GM21723 (cell line): ENCODE results near the gene KSR2.

Experiments
- ATAC-seq: cut with Tn5 transposase; IDR thresholded peaks from one replicate; pipeline ENCODE4 v1.9.1; 2021; ENCODE audit warnings: mild to moderate bottlenecking, moderate library complexity; ENCODE audit not compliant: unreplicated experiment

KSR2 gene

DNA sequence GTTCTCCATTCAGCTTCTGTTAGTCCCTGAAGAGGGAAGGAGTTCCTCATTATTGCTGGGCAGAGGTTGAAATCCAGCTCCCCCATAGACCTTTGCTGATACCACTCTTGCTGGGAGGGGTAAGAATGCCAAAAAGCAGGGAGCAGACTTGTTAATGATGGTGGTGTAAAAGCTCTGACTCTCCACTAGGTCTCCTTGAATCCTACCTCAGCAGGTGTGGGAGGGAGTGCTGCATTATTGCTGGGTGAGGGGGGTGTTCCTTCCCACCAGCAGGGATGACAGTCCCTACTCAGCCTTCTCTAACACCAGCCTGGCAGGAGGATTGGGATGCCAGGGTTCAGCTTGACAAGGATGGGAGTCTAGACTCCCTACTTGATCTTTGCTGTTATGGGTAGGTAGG is 421.6 kb downstream of the KSR2 start:
- no peak for ATAC-seq

- no peak for ATAC-seq
These were observed 423.6 kb downstream of the KSR2 start for GRCh38 chr12:117545216-117545615.

- no peak for ATAC-seq
These were observed 428.8 kb downstream of the KSR2 start for GRCh38 chr12:117540011-117540410.

- no peak for ATAC-seq
These were observed 429.9 kb downstream of the KSR2 start for GRCh38 chr12:117538926-117539325.

DNA sequence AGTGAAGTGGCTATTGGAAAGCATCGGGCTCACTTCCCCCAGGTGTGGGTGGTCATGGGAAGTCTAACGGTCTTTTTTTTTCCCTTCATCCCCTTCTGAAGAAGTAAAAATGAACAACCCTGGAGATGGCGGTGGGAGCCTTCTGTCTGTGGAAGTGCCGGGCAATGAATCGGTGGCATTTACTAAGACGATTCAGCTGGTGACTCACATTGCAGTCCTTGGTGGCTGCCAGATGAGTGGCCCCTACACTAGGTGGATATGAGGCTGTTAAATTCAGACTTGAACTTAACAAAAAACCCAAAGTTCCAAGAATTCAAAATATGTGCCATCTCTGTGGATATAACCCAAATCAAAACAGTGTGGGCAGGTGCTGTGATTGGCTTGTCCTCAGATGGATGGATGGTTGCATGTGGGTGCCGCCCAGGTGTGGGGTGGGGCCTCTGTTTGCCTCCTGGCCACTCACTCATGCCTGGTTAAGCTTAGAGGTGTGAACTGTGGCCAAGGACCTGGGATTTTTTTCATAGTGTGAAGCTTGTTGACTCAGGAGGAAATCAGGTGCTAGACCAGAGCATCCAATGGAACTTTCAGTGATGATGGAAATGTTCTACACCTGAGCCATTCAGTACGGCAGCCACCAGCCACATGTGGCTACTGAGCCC is 430.6 kb downstream of the KSR2 start:
- ATAC-seq = no peak

GRCh38 chr12:117533687-117534086 is 435.1 kb downstream of the KSR2 start:
- no peak for ATAC-seq

DNA sequence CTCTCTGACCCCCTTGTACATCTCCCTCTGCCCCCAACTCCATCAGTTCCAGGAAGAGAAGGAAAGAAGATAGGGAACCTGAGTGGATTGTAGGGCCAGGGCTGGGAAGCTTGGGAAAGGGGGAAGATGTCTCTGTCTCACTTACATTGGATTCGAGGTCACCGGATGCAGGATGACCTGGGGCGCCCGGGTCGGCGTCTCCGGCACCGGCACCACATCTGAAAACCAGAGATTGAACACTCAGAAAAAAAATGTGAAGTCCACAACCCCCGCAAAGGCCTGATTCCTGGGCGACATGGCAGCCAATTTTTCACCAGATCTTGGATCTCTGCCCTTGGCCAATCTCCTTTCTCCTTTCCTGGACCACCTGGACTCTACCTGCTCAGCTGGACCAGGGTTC is 438.0 kb downstream of the KSR2 start:
- ATAC-seq = no peak

GRCh38 chr12:117528538-117528937 is 440.3 kb downstream of the KSR2 start:
- ATAC-seq = no peak

GRCh38 chr12:117527479-117527855 is 441.3 kb downstream of the KSR2 start:
- no peak for ATAC-seq

DNA sequence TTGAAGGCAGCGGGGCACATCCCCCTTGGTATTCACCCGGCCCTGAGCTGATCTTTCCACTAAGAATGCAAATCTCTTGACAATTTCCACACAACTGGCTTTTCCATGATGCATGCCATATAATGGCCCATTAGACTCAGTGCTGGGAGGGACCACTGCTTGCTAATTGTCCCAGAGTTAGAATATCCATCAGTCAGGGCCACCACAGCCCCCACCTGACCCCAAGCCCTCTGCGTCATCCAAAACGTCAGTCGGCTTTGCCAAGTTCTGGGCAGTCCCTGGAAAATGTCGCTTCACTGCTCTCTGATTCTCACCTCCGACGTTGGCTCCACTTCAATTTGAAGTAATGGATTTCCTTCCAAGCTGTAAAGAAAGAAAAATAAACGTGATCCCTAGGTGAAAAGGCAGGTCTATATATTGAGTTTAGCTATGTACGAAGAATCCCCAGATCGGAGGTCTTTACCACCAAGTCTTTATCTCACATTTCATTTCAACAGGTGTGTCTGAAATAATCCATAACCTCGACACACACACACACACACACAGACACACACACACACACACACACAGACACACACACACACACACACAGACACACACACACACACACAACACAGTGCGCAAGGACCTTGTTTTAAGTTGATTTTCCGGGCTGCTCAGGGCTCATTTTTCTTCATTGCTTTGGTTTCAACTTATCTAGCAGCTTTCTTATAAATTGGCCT is 441.9 kb downstream of the KSR2 start:
- ATAC-seq = no peak

GRCh38 chr12:117525766-117526165 is 443.0 kb downstream of the KSR2 start:
- ATAC-seq = no peak

- ATAC-seq = no peak
These were observed 444.0 kb downstream of the KSR2 start for GRCh38 chr12:117524806-117525205.

DNA sequence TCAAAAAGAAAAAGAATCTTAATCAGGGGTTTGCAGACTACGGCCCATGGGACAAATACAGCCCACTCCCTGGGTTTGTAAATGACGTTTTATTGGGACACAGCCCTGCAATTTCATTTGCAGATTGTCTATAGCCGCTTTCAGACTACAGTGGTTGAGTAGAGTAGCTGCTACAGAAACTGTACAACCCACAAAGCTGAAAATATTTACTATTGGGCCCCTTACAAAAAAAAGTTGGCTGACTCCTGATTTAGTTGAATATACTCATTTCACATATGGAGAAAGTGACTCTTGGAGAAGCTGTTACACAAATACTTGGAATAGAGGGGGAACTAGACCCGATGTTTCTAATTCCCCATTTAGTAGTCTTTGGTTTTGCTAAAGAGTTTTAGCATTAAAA is 444.8 kb downstream of the KSR2 start:
- no peak for ATAC-seq

- no peak for ATAC-seq
These were observed 446.2 kb downstream of the KSR2 start for GRCh38 chr12:117522559-117522958.

GRCh38 chr12:117521867-117522266 is 446.9 kb downstream of the KSR2 start:
- no peak for ATAC-seq

- ATAC-seq = no peak
These were observed 447.4 kb downstream of the KSR2 start for GRCh38 chr12:117521346-117521745.

DNA sequence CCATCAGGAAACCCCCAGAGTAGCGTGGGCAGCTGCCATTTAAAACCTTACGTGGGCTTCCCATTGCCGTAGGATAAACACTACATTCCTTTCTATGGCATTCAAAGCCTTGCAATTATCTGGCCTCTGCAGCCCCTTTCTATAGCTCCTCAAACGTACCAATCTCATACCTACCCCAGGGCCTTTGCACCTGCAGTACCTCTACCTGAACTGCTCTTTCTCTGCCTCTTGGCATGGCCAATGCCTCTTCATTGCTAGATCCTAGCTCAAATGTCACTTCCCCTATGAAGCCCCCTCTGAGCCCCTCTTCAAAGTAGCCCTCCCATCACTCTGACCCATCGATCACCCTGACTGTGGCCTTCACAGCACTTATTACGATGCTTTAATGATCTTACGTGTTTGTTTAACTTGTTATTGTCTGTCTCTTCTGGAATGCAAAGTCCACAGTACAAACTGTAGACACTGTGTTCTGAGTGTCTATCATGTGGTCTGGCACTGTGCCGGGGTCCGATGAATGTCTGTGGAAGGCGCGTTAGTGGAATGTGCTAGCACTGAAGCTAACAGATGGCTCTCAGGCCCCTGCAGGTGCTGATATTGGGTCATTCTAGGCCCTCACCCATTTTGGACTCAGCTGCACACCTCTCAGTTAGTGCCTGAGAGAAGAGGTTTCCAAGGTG is 450.1 kb downstream of the KSR2 start:
- ATAC-seq = no peak

GRCh38 chr12:117517219-117517739 is 451.5 kb downstream of the KSR2 start:
- ATAC-seq = no peak

- no peak for ATAC-seq
These were observed 452.8 kb downstream of the KSR2 start for GRCh38 chr12:117516034-117516433.

GRCh38 chr12:117514016-117514415 is 454.8 kb downstream of the KSR2 start:
- no peak for ATAC-seq

DNA sequence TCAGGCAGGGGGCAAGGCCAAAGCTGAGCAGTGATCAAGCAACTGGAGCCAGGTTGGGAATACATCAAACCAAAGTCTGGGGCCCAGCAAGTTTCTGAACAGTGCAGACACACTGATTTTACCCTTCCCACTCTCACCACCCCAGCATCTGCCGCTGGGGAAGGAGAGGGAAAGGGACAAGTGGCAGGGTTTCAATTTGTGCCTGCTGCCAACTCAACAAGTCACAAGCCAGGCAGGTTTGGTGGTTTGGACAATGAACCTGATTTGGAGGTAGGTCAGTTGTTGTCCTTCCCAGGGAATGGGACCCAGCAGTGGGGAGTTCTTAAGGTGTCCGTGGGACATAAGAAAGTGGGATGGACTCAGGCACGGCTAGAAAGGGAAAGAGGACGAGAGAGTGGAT is 455.4 kb downstream of the KSR2 start:
- ATAC-seq = no peak

- no peak for ATAC-seq
These were observed 460.3 kb downstream of the KSR2 start for GRCh38 chr12:117508468-117508867.
